ENCODE data around the gene RPS2.
A peak's percentile ranks its signal among the peaks of the same experiment; 100 is the strongest.
"Not testable (repeated sequence)": the region's sequence is repeated elsewhere in the genome, so short reads cannot be mapped to it uniquely, and the experiment has no call there.

The RPS2 gene

DNA sequence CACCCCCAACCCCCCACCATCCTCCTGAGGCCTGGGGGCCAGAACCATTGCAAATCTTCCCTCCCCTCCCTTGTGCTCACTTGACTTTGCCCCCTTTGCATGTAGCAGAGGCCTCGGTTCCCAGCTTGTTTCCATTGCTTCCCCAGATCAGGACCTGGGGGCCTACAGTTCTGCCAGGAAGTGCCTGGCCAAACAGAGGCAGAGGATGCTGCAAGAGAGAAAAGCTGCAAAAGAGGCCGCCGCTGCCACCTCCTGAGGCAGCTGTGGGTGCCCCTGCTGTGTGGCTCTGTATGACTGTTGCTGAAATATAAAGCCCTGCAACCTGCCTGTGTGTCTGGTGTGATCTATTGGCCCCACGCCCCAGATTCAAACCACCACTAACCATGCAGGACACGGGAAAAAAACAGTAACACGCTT is 3.0 kb downstream of the RPS2 start:
- no peak overlapping the region for H3K4me3 ChIP-seq (ENCODE audit: low read depth, low read length)
- TF ChIP-seq, protein P1, sequence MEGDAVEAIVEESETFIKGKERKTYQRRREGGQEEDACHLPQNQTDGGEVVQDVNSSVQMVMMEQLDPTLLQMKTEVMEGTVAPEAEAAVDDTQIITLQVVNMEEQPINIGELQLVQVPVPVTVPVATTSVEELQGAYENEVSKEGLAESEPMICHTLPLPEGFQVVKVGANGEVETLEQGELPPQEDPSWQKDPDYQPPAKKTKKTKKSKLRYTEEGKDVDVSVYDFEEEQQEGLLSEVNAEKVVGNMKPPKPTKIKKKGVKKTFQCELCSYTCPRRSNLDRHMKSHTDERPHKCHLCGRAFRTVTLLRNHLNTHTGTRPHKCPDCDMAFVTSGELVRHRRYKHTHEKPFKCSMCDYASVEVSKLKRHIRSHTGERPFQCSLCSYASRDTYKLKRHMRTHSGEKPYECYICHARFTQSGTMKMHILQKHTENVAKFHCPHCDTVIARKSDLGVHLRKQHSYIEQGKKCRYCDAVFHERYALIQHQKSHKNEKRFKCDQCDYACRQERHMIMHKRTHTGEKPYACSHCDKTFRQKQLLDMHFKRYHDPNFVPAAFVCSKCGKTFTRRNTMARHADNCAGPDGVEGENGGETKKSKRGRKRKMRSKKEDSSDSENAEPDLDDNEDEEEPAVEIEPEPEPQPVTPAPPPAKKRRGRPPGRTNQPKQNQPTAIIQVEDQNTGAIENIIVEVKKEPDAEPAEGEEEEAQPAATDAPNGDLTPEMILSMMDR (IDR thresholded peaks at IDR 0.05; ENCODE audit: low read depth, low read length): no peak
- DNase-seq (ENCODE audit: low read depth, low spot score): no peak
- in situ Hi-C loops (cut with HindIII; ENCODE audit: low sequenced_read_pairs): no loop called here

DNA sequence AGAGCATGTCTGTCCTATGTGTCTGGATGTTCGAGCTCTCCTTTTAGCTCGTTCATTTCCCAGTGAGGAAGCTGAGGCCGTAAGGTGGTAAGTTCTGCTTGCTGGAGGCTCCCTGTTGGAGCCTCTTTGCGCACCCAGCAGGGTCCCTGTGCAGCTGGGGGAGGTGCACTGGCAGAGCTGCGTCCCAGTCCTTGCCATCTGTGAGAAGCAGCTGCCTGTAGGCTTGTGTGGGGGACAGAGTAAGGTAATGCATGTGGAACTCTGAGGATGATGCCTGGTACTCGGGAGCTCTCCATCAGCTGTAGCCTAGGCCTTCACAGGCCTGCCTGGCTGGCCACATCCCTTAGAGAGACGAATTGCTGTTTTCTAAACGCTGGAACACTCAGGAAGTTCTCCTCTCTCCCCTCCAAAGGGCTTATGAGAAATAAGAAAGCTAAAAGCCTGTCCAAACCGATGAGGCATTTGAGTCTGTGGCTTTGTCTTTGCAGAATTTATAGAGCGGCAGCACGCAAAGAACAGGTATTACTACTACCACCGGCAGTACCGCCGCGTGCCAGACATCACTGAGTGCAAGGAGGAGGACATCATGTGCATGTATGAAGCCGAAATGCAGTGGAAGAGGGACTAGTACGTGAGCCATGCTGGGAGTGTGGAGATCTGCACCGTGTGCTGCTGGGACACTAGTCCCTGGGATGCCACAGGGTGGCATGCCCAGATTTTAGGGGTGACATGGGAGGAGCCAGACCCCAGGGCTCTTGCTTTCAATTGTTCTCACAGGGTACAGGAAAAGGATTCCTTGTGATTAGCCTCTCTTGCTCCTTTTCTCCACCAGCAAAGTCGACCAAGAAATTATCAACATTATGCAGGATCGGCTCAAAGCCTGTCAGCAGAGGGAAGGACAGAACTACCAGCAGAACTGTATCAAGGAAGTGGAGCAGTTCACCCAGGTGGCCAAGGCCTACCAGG is 3.7 kb downstream of the RPS2 start:
- peak; percentile 42 for DNase-seq (ENCODE audit: low read depth, low spot score)
- TF ChIP-seq, protein P1 (IDR thresholded peaks at IDR 0.05; ENCODE audit: low read depth, low read length): no peak
- in situ Hi-C loops (cut with HindIII; ENCODE audit: low sequenced_read_pairs): no loop called here
- H3K4me3 ChIP-seq (ENCODE audit: low read depth, low read length): peak overlapping the region; percentile 89

DNA sequence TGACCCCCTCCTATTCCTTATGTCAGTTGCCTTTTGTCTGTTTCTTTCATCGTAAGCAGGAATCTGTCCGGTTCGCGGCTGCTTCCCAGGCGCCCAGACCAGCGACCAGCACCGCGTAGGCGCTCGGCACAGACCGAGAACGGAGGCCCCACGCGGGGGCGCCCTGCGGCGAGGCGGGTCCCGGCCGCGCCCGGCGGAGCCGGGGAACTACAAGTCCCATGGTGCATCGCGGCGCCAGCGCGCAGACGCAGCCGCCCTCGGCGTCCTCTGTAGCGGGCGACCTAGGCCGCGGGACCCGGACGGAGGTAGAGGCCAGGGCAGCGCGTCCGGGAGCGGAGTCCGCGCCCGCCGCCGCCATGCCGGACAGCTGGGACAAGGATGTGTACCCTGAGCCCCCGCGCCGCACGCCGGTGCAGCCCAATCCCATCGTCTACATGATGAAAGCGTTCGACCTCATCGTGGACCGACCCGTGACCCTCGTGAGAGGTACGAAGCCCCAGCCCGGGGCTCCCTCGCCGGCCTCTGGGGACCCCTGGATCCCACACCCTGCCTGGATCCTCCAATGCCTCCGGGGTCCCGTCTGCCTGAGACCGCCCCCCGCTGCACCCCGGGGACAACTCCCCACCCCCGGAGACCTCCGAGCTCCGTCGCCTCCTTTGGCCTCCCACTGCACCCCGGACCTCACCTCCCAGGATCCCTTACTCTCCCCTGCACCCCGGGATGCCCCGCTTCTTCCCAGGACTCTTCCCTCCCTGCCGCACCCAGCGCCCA is 5.2 kb downstream of the RPS2 start, which contains the start of gene NDUFB10:
TSS of gene NDUFB10 (plus strand) at position 270 of the 771 bp plus-strand sequence. CDS start at position 357, 87 bp downstream.
- peak within 1 kb of the TSS; percentile 89 for H3K4me3 ChIP-seq (ENCODE audit: low read depth, low read length)
- in situ Hi-C loops (cut with HindIII; ENCODE audit: low sequenced_read_pairs): no loop called here
- TF ChIP-seq, protein P1 (IDR thresholded peaks at IDR 0.05; ENCODE audit: low read depth, low read length): peak; percentile 43
- peak; percentile 85 for DNase-seq (ENCODE audit: low read depth, low spot score)

DNA sequence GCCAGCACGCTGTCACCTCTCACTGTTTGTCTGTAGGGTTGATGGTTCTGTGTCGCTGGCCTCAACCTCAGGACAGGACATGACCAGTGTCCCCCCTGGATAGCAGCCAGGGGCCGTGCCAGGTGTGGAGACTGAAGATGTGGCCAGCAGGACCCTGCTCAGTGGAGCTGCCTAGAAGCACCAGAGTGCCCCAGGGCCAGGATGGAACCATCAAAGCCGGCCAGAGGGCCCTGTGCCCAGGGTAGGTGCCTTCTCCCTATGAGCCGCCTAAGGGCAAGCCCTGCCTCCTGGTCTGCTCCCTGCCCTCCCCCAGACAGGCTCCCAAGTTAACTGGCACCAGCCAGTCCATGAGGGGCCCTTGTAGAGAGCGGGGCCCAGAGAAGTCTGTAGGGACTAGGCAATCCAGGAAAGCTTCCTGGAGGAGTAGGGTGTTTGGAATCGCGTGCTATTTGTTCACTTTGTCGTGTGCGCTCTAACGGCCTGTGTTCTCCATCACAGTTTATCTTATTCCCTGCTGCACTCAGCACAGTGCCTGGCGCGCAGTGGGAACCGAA is 5.8 kb downstream of the RPS2 start:
- peak overlapping the region; percentile 24 for H3K4me3 ChIP-seq (ENCODE audit: low read depth, low read length)
- TF ChIP-seq, protein P1 (IDR thresholded peaks at IDR 0.05; ENCODE audit: low read depth, low read length): no peak
- in situ Hi-C loops (cut with HindIII; ENCODE audit: low sequenced_read_pairs): no loop called here
- DNase-seq (ENCODE audit: low read depth, low spot score): no peak

DNA sequence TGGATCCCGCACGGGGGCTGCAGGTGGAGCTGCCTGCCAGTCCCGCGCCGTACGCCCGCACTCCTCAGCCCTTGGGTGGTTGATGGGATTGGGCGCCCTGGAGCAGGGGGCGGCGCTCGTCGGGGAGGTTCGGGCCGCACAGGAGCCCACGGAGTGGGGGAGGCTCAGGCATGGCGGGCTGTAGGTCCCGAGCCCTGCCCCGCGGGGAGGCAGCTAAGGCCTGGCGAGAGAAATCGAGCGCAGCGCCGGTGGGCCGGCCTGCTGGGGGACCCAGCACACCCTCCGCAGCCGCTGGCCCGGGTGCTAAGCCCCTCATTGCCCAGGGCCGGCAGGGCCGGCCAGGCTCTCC is 6.5 kb downstream of the RPS2 start:
- DNase-seq (ENCODE audit: low read depth, low spot score); in situ Hi-C loops (cut with HindIII; ENCODE audit: low sequenced_read_pairs); H3K4me3 ChIP-seq (ENCODE audit: low read depth, low read length): not testable (repeated sequence)

DNA sequence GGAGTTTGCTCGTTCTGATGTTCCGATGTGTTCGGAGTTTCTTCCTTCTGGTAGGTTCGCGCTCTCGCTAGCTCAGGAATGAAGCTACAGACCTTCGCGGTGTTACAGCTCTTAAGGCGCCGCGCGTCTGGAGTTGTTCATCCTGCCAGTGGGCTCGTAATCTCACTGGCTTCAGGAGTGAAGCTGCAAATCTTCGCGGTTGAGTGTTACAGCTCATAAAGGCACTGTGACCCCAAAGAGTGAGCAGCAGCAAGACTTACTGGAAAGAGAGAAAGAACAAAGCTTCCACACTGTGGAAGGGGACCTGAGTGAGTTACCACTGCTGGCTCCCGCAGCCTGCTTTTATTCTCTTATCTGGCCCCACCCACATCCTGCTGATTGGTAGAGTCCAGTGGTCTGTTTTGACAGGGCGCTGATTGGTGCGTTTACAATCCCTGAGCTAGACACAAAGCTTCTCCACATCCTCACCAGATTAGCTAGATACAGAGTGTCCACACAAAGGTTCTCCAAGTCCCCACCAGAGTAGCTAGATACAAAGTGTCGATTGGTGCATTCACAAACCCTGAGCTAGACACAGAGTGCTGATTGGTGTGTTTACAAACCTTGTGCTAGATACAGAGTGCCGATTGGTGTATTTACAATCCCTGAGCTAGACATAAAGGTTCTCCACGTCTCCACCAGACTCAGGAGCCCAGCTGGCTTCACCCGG is 7.0 kb downstream of the RPS2 start:
- H3K4me3 ChIP-seq (ENCODE audit: low read depth, low read length); in situ Hi-C loops (cut with HindIII; ENCODE audit: low sequenced_read_pairs); DNase-seq (ENCODE audit: low read depth, low spot score): not testable (repeated sequence)

DNA sequence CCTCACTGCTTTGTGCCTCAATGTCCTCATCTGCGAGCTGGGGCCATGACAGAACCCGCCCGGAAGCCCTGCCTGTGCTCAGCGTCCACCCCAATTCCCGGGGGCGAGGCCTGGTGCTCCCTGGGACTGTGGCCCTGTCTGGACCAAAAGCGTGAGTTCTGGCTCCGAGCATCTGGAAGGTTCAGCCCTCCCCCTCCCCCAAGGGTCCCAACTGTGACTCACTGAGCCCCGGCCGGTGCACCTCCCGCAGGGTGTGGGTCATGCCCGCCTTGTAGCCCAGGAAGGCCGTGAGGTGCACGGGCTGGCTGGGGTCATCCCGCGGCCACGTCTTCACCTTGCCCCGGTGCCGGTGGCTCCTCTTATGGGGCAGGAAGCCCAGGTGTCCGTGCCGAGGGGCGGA is 10.9 kb downstream of the RPS2 start:
- H3K4me3 ChIP-seq (ENCODE audit: low read depth, low read length): no peak overlapping the region
- in situ Hi-C loops (cut with HindIII; ENCODE audit: low sequenced_read_pairs): no loop called here
- no peak for DNase-seq (ENCODE audit: low read depth, low spot score)
- TF ChIP-seq, protein P1 (IDR thresholded peaks at IDR 0.05; ENCODE audit: low read depth, low read length): no peak

Measured in astrocyte of the spinal cord (primary cell).